ENCODE data around the gene AGTR1.

DNA sequence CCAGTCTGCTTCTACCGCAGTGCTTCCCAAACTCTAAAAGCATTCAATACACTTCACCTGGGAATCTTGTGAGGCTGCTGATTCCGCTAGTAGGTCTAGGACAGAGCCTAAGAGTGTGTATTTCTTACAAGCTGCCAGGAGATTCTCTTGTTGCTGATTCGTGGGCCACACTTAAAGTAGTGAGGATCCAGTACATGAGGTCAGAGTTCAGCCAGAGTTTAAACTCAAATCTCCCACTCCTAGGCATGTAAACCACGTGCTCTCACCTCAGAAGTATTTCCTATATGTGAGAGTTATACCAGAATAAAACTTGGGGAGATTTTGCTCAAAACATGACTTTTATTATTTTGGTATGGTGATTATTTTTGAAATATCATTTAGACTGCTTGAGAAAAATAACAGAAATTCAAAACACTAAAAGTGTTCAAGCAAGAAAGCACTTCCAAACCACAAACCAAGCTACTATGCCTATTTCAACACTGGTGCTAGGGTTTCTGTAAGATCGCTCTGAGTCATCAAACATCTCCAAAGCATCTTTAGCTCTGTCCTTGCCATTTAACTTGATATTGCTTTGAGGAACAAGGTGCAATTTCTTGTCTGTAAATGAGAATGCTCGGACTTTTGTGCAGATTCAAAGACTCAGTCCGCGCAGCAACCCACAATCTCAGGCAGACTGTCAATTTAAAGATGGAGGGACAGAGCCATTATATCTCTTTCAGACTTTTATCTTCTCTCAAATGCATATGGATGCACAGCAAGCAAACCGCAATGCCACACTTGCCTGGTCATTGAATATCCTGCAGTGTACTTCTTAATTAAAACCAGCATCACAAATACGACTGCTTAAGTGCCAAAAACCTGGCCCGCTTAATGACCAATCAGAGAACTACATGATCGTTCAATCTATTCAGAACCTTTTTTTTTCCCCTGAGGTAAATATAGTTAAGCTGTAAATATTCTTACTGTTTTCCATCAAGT is 59.8 kb downstream of the AGTR1 start:
- TF ChIP-seq, protein P1, sequence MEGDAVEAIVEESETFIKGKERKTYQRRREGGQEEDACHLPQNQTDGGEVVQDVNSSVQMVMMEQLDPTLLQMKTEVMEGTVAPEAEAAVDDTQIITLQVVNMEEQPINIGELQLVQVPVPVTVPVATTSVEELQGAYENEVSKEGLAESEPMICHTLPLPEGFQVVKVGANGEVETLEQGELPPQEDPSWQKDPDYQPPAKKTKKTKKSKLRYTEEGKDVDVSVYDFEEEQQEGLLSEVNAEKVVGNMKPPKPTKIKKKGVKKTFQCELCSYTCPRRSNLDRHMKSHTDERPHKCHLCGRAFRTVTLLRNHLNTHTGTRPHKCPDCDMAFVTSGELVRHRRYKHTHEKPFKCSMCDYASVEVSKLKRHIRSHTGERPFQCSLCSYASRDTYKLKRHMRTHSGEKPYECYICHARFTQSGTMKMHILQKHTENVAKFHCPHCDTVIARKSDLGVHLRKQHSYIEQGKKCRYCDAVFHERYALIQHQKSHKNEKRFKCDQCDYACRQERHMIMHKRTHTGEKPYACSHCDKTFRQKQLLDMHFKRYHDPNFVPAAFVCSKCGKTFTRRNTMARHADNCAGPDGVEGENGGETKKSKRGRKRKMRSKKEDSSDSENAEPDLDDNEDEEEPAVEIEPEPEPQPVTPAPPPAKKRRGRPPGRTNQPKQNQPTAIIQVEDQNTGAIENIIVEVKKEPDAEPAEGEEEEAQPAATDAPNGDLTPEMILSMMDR (IDR thresholded peaks at IDR 0.05): no peak
- TF ChIP-seq POLR2A (IDR thresholded peaks at IDR 0.05): no peak

Data from right lobe of liver (tissue), 4 donors.